GM21737 (cell line): ENCODE data around the gene DSPP.

Experiments
- ATAC-seq: cut with Tn5 transposase; IDR thresholded peaks from one replicate; pipeline ENCODE4 v1.9.1; 2021; ENCODE audit warnings: mild to moderate bottlenecking, moderate library complexity; ENCODE audit not compliant: unreplicated experiment

DSPP gene

GRCh38 chr4:87624698-87625097, 16.4 kb downstream of the DSPP start:
- no peak for ATAC-seq

- ATAC-seq = no peak
Measured at GRCh38 chr4:87631668-87632067, 23.3 kb downstream of the DSPP start.

- ATAC-seq = no peak
Measured at GRCh38 chr4:87632469-87632868, 24.1 kb downstream of the DSPP start.

GRCh38 chr4:87633243-87633642, 24.9 kb downstream of the DSPP start:
- ATAC-seq = no peak

DNA sequence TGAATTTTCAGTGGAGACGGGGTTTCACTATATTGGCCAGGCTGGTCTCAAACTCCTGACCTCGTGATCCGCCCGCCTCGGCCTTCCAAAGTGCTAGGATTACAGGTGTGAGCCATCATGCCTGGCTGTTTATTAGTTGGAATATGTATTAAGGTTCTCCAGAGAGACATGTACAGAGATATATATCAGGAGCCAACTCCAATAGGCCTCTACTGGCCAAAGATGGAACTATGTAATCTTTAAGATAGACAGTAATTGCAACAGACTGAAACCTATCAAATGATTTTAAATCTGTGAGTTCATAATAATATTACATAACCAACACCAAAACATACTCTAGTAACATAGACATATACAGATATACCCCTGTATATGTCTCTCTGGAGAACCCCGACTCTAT, 36.0 kb downstream of the DSPP start:
- no peak for ATAC-seq

- no peak for ATAC-seq
Measured at GRCh38 chr4:87649980-87650379, 41.7 kb downstream of the DSPP start, which contains the start of gene DMP1. Gene DMP1 (plus strand): TSS chr4:87650280. CDS start chr4:87656493, 6,213 bp downstream.

GRCh38 chr4:87650938-87651337, 42.6 kb downstream of the DSPP start:
- ATAC-seq = no peak

DNA sequence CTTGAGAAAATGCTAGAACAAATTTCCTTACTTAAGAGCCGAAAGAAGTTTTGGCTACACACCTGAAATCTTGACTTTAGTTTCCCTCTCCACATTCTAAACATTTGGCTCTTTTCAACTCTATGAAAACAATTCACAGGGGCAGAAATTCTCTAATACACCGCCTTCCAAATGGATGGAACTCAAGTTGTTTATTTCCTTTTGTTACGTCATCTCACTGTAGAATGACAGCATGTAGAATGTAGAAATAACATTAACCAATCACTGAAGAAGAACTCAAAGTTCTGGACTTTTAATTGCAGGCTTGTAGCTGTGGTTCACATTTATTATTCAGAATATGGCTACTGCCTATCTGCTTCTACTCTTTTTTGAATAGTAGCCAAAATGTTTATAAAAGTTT, 43.6 kb downstream of the DSPP start:
- no peak for ATAC-seq

- ATAC-seq = no peak
Measured at GRCh38 chr4:87654487-87655044, 46.2 kb downstream of the DSPP start.

DNA sequence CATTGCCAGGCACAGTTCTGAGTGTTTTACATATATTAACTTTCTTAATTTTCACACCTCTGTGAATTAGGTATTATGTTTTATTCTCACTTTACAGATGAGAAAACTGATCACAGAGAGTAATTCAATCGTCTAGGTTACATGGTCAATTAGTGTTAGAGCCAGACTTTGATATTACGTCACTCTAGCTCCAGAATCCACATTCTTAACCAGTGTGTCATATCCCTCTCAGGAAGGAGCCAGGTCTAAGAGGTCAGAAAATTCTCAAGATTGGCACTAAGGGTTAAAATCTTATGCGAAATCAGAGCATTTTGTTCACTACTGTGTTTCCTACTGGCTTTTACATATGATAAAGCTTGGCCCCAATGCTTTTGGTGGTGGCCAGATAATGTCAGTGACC, 49.2 kb downstream of the DSPP start:
- ATAC-seq = no peak

DNA sequence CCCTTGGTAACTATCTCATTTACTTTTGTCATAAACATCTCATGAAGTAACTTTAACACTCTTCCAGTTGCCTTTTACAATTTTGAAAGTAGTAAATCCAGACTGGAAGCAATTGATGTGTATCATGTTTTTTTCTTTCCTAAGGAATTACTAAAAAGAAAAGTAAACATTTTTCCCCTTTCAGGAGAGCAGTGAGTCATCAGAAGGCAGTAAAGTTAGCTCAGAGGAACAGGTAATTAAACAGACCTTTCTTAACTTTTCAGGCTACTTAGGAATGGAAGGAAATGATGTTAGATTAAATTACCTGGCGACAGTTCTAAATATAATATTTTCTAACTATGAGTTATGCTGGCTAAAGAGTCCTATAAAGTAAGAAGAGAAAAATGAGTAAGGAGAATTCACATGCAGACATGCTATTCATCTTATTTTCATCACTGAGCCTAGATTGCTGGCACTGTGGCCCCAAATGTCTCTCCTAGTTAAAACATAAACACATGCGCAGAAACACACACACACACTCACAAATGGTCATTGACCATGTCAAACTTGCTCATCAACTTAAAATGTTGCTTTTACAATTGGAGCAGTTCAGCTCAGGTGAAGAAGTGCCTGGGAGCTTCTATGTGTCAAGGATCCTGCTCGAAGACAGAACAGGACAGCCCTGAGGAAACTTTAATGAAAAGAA, 51.1 kb downstream of the DSPP start:
- no peak for ATAC-seq

DNA sequence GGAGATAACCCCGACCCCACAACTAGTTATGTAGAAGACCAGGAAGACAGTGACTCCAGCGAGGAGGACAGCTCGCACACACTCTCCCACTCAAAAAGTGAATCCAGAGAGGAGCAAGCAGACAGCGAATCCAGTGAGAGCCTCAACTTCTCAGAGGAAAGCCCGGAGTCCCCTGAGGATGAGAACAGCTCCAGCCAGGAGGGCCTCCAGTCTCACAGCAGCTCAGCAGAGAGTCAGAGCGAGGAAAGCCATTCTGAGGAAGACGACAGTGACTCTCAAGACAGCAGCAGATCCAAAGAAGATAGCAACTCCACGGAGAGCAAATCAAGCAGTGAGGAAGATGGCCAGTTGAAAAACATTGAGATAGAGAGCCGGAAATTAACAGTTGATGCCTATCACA, 54.5 kb downstream of the DSPP start:
- ATAC-seq = no peak
